ENCODE data around the gene SLC16A10. TPM values are rescaled to one million over a fixed set of nuclear protein-coding genes. Genes with fewer than 3 reads are reported as not detected.

Gene SLC16A10
- total and polyA plus RNA-seq, 2 donors from 2014 or later = 3.7 to 5.9 TPM

GRCh38 chr6:111215131-111215530 is 127.8 kb downstream of the SLC16A10 start:
- no peaks in the 10 kb centered on the region for H3K4me1 ChIP-seq (ENCODE audit: control insufficient read depth in 2 of 3, insufficient read depth in 2 of 3, low read depth in 1 of 3, low read length in 3 of 3)
- intact Hi-C loops (cut with DNase I) = no loop called here
- H3K4me3 ChIP-seq (ENCODE audit: low read length in 3 of 3) = no peak overlapping the region
- DNase-seq (no peak), FAIRE-seq (no peak)
- no peak overlapping the region for H3K9ac ChIP-seq (ENCODE audit: low read length in 3 of 3)
- no peaks in the 10 kb centered on the region for H3K27me3 ChIP-seq (ENCODE audit: control insufficient read depth, insufficient read depth, low read length)
- H3K36me3 ChIP-seq (ENCODE audit: control insufficient read depth in 2 of 3, insufficient read depth in 3 of 3, low read length in 3 of 3) = peaks cover 0 to 2% (median 0%) of the 10 kb centered on the region in 3 donors
- no peaks in the 10 kb centered on the region for H3K9me3 ChIP-seq (ENCODE audit: control insufficient read depth in 2 of 3, insufficient read depth in 1 of 3, low read length in 3 of 3)
- no peak overlapping the region for H3K27ac ChIP-seq (ENCODE audit: low read depth in 2 of 2, low read length in 2 of 2)
- TF ChIP-seq CTCF (IDR thresholded peaks at IDR 0.05; ENCODE audit: borderline replicate concordance, extremely low read depth, insufficient read depth) = no peak

- intact Hi-C loops (cut with DNase I) = no loop called here
- no peaks in the 10 kb centered on the region for H3K9me3 ChIP-seq (ENCODE audit: control insufficient read depth in 2 of 3, insufficient read depth in 1 of 3, low read length in 3 of 3)
Observed at GRCh38 chr6:111219785-111220184, 132.5 kb downstream of the SLC16A10 start.

GRCh38 chr6:111220383-111221031 is 133.2 kb downstream of the SLC16A10 start:
- FAIRE-seq (no peak), DNase-seq (no peak)
- Histone ChIP-seq H3K9me3 (ENCODE audit: control insufficient read depth in 2 of 3, insufficient read depth in 1 of 3, low read length in 3 of 3) (no peaks in the 10 kb centered on the region), H3K27ac (ENCODE audit: low read depth in 2 of 2, low read length in 2 of 2) (no peak overlapping the region), H3K4me3 (ENCODE audit: low read length in 3 of 3) (no peak overlapping the region), H3K9ac (ENCODE audit: low read length in 3 of 3) (no peak overlapping the region), H3K36me3 (ENCODE audit: control insufficient read depth in 2 of 3, insufficient read depth in 3 of 3, low read length in 3 of 3) (peaks cover 0 to 2% (median 0%) of the 10 kb centered on the region in 3 donors), H3K27me3 (ENCODE audit: control insufficient read depth, insufficient read depth, low read length) (no peaks in the 10 kb centered on the region), H3K4me1 (ENCODE audit: control insufficient read depth in 2 of 3, insufficient read depth in 2 of 3, low read depth in 1 of 3, low read length in 3 of 3) (no peaks in the 10 kb centered on the region)
- intact Hi-C loops (cut with DNase I) = no loop called here
- no peak for TF ChIP-seq CTCF (IDR thresholded peaks at IDR 0.05; ENCODE audit: borderline replicate concordance, extremely low read depth, insufficient read depth)

More at GRCh38 chr6:111219785-111220184, 132.5 kb downstream of the SLC16A10 start:
- Histone ChIP-seq H3K4me3 (ENCODE audit: low read length in 3 of 3) (no peak overlapping the region), H3K27ac (ENCODE audit: low read depth in 2 of 2, low read length in 2 of 2) (no peak overlapping the region), H3K4me1 (ENCODE audit: control insufficient read depth in 2 of 3, insufficient read depth in 2 of 3, low read depth in 1 of 3, low read length in 3 of 3) (no peaks in the 10 kb centered on the region), H3K36me3 (ENCODE audit: control insufficient read depth in 2 of 3, insufficient read depth in 3 of 3, low read length in 3 of 3) (peaks cover 0 to 2% (median 0%) of the 10 kb centered on the region in 3 donors), H3K27me3 (ENCODE audit: control insufficient read depth, insufficient read depth, low read length) (no peaks in the 10 kb centered on the region), H3K9ac (ENCODE audit: low read length in 3 of 3) (no peak overlapping the region)
- FAIRE-seq = no peak
- no peak for DNase-seq
- TF ChIP-seq CTCF (IDR thresholded peaks at IDR 0.05; ENCODE audit: borderline replicate concordance, extremely low read depth, insufficient read depth) = no peak
